Testis (tissue), 3 donors: ENCODE measurements around the gene PPIL6. TPM values are rescaled to one million over a fixed set of nuclear protein-coding genes. Genes with fewer than 3 reads are reported as not detected.

Experiments
- DNase-seq: peaks from one replicate; pipeline ENCODE4 v3.0.0-alpha.2; 2019
- H3K27ac ChIP-seq, 2 donors: fragments of 200-600 bp; sonication (generic); one replicate each; pipeline ENCODE4 v1.5.1; 2019
- H3K27me3 ChIP-seq: fragments of 200-600 bp; sonication (generic); one replicate; pipeline ENCODE4 v1.5.1; 2019
- H3K36me3 ChIP-seq: fragments of 200-600 bp; sonication (generic); one replicate; pipeline ENCODE4 v1.5.1; 2017; ENCODE audit warnings: low read depth; ENCODE audit errors: missing control alignments
- H3K4me1 ChIP-seq: fragments of 200-600 bp; sonication (generic); one replicate; pipeline ENCODE4 v1.5.1; 2019
- H3K4me3 ChIP-seq, 2 donors: fragments of 200-600 bp; sonication (generic); one replicate each; pipeline ENCODE4 v1.5.1; 2017 to 2019
- H3K9me3 ChIP-seq: fragments of 200-600 bp; sonication (generic); one replicate; pipeline ENCODE4 v1.5.1; 2017
- POLR2A ChIP-seq: fragments of 450-650 bp; IDR thresholded peaks from one replicate; pipeline ENCODE4 v1.6.1; 2017; ENCODE audit warnings: antibody characterized with exemption, mild to moderate bottlenecking, moderate library complexity
- WGBS, 2 donors: methylation state at CpG; one replicate each; pipeline ENCODE4 v1.1.5; 2018; 5-methylcytosine and 5-hydroxymethylcytosine counted together
- intact Hi-C: fragments of 100-400 bp; cut with DNase I; formaldehyde crosslinking; loops from one replicate; pipeline ENCODE4 v1.15.1; 2023; ENCODE audit warnings: low total_unique reads
- polyA plus RNA-seq: library from polyadenylated mRNA; stranded (reverse); fragments of 350-450 nt; fragmentation: Illumina TruSeq; extraction: RNeasy Lipid Tissue Mini Kit (QIAGEN cat#74804); gene quantifications from one replicate; pipeline ENCODE4 v1.2.3, GENCODE V29; 2014; ENCODE audit warnings: low read depth, low replicate concordance; ENCODE audit not compliant: insufficient read depth
- total RNA-seq, 2 donors: library from RNA; depleted of rRNA; stranded (reverse); fragments of >200 nt; gene quantifications; one replicate each; pipeline ENCODE4 v1.2.3, GENCODE V29; 2016
- TF ChIP-seq, protein P1 (sequence below), 3 experiments: fragments of 450-650 bp in 2 of 3; fragments of 200-600 bp in 1 of 3; sonication (generic) in 1 of 3; IDR thresholded peaks; one replicate each; pipeline ENCODE4 v1.5.1; 2016 to 2019; ENCODE audit warnings: antibody characterized with exemption in 3 of 3, mild to moderate bottlenecking in 2 of 3, moderate library complexity in 1 of 3

PPIL6 gene
- total and polyA plus RNA-seq, 3 donors from 2014 or later = 15.2 to 54.6 (median 26.7) TPM

DNA sequence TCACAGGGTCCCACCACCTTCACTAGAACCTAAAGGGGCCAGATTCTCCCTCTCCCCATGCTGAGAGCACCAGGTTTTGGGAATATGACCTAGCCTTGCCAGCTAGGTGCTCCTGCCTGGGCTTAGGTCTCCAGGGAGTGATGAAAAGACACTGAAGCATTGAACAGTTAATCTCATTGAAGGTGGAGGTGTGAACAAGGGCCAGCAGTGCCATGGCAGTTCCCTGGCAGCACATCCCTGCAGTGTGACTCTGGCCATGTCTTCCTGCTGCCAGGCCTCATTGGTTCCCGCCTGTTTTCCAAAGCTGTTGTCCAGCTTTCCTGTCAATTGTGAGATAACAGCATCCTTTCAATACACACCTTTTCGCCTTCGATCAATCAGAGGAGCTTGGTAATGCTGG lies 10.9 kb downstream of the PPIL6 start:
- intact Hi-C loops = no loop called here

DNA sequence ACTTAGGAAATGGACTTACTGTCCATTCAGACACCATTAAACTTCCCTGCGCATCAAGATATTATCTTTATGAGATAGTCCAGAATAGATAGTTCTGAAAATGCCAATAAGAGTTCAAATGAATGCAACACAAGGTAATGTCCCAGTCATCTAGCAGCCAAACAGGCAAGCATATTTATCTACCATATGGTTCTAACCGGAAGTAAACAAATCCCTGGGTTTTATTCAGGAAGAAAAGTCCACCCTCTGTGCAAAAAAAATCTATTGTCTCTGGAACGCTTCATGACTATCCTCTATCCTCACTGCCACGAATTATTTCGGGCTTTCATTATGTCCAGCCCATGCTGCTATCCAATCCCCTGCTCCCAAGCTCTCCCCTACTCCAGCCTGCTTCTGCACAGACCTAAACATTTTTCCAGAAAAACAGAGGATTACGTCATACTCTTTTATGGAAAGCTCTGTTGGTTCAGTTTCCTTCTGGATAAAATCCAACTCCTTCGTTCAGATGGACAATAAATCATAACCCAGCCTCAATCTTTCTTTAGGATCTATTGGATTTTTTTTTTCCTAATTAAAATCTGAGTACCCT lies 11.4 kb downstream of the PPIL6 start:
- WGBS, 2 donors = 53 to 59% methylated on average over 7 of the region's 7 CpGs
- Histone ChIP-seq H3K9me3 (no peaks in the 10 kb centered on the region), H3K27me3 (no peaks in the 10 kb centered on the region), H3K4me1 (no peaks in the 10 kb centered on the region), H3K36me3 (no peaks in the 10 kb centered on the region), H3K27ac (no peak overlapping the region), H3K4me3 (no peak overlapping the region)
- TF ChIP-seq, protein P1, sequence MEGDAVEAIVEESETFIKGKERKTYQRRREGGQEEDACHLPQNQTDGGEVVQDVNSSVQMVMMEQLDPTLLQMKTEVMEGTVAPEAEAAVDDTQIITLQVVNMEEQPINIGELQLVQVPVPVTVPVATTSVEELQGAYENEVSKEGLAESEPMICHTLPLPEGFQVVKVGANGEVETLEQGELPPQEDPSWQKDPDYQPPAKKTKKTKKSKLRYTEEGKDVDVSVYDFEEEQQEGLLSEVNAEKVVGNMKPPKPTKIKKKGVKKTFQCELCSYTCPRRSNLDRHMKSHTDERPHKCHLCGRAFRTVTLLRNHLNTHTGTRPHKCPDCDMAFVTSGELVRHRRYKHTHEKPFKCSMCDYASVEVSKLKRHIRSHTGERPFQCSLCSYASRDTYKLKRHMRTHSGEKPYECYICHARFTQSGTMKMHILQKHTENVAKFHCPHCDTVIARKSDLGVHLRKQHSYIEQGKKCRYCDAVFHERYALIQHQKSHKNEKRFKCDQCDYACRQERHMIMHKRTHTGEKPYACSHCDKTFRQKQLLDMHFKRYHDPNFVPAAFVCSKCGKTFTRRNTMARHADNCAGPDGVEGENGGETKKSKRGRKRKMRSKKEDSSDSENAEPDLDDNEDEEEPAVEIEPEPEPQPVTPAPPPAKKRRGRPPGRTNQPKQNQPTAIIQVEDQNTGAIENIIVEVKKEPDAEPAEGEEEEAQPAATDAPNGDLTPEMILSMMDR (IDR thresholded peaks at IDR 0.05) = no peak
- no peak for TF ChIP-seq POLR2A
- no peak for DNase-seq
- intact Hi-C loops = no loop called here

More for the DNA sequence above, 10.9 kb downstream of the PPIL6 start:
- Histone ChIP-seq H3K27ac (no peak overlapping the region), H3K9me3 (no peaks in the 10 kb centered on the region), H3K4me1 (no peaks in the 10 kb centered on the region), H3K36me3 (no peaks in the 10 kb centered on the region), H3K4me3 (no peak overlapping the region), H3K27me3 (no peaks in the 10 kb centered on the region)
- no peak for DNase-seq
- WGBS, 2 donors = 96 to 97% methylated on average over 3 of the region's 3 CpGs
- TF ChIP-seq, protein P1 (IDR thresholded peaks at IDR 0.05) = no peak
- no peak for TF ChIP-seq POLR2A

DNA sequence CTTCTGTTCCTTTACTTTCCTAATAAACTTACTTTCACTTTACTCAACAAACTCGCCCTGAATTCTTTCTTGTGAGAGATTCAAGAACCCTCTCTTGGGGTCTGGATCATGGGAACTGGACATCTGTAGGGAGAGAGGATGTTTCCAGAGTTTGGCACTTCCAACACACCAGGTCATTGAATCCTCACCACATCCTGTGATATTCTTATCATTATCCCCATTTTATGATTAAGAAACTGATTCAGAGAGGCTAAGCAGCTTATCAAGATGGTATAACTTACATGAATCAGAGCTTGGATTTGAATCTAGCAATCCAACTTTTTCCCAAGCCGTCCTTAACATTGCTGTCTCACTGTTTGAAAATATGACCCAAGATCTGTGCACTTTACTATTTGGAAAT lies 15.5 kb downstream of the PPIL6 start:
- intact Hi-C loops = no loop called here
- H3K9me3 ChIP-seq = no peaks in the 10 kb centered on the region
- H3K27me3 ChIP-seq = no peaks in the 10 kb centered on the region
- no peaks in the 10 kb centered on the region for H3K36me3 ChIP-seq
- H3K4me3 ChIP-seq = no peak overlapping the region
- 93 to 94% methylated on average over 2 of the region's 2 CpGs for WGBS, 2 donors
- no peak overlapping the region for H3K27ac ChIP-seq
- DNase-seq = no peak
- no peak for TF ChIP-seq POLR2A
- TF ChIP-seq, protein P1 (IDR thresholded peaks at IDR 0.05) = no peak
- H3K4me1 ChIP-seq = no peaks in the 10 kb centered on the region

DNA sequence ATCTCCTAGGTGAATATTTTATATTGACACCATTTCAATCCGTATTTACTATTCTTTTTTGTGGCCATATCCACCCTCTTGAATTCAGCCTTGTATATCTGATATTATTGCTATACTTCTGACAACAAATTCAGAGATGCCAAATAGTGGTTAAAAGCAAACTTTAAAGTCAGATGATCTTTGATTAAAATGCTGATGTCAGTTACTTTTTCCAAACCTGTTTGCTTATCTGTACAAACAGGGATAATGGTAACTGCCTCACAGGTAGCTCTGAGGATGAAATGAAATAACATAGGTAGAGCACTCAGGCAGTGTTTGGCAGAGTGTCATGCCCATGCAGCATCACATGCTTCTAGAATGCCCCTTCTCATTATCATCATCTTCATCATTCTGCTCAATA lies 19.2 kb downstream of the PPIL6 start:
- no peak overlapping the region for H3K4me3 ChIP-seq
- 87 to 93% methylated on average over 1 of the region's 1 CpG for WGBS, 2 donors
- H3K27me3 ChIP-seq = no peaks in the 10 kb centered on the region
- H3K36me3 ChIP-seq = no peaks in the 10 kb centered on the region
- no peak for DNase-seq
- no peaks in the 10 kb centered on the region for H3K9me3 ChIP-seq
- intact Hi-C loops = no loop called here
- H3K4me1 ChIP-seq = no peaks in the 10 kb centered on the region
- no peak for TF ChIP-seq POLR2A
- TF ChIP-seq, protein P1 (IDR thresholded peaks at IDR 0.05) = no peak
- no peak overlapping the region for H3K27ac ChIP-seq

DNA sequence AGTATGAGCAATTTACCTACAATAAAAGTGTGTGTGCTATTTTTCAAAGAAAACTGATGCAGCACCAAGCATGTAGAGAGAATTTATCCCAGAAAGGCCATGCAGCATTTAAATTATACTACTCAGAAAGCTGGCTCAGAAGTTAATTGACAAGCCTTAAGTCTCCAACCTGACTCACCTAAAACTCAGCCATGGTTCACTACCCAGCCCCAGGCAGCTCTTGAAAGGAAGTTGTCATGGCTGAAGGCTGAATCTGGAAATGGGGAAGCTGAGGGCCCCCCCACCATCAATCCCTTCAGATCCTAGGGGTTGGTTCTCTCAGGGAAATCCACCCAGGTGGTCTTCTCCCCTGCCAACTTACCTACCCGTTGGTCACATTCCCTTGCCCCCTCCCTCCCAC lies 19.7 kb downstream of the PPIL6 start:
- H3K4me1 ChIP-seq = no peaks in the 10 kb centered on the region
- TF ChIP-seq, protein P1 (IDR thresholded peaks at IDR 0.05) = no peak
- TF ChIP-seq POLR2A = no peak
- WGBS, 2 donors = 61 to 72% methylated on average over 1 of the region's 1 CpG
- no peak for DNase-seq
- intact Hi-C loops = no loop called here
- no peak overlapping the region for H3K27ac ChIP-seq
- no peaks in the 10 kb centered on the region for H3K27me3 ChIP-seq
- no peaks in the 10 kb centered on the region for H3K36me3 ChIP-seq
- H3K9me3 ChIP-seq = no peaks in the 10 kb centered on the region
- no peak overlapping the region for H3K4me3 ChIP-seq
